ENCODE measurements around the gene NELFB.

Gene NELFB

GRCh38 chr9:137281345-137282116 lies 26.4 kb downstream of the NELFB start:
- no peak for DNase-seq (ENCODE audit: low read depth)

- peak; percentile 73 for DNase-seq (ENCODE audit: low read depth)
Observed at GRCh38 chr9:137286975-137287383, 31.9 kb downstream of the NELFB start.

- no peak for DNase-seq (ENCODE audit: low read depth)
Observed at GRCh38 chr9:137293094-137293481, 38.0 kb downstream of the NELFB start.

GRCh38 chr9:137293482-137294090 lies 38.5 kb downstream of the NELFB start:
- no peak for DNase-seq (ENCODE audit: low read depth)

GRCh38 chr9:137294091-137294680 lies 39.1 kb downstream of the NELFB start:
- DNase-seq (ENCODE audit: low read depth), result peak; percentile 65

- no peak for DNase-seq (ENCODE audit: low read depth)
Observed at GRCh38 chr9:137294681-137295237, 39.6 kb downstream of the NELFB start.

- DNase-seq (ENCODE audit: low read depth), result no peak
Observed at GRCh38 chr9:137295238-137295811, 40.2 kb downstream of the NELFB start.

- DNase-seq (ENCODE audit: low read depth), result no peak
Observed at GRCh38 chr9:137295849-137296669, 40.9 kb downstream of the NELFB start.

GRCh38 chr9:137296670-137297664 lies 41.8 kb downstream of the NELFB start:
- DNase-seq (ENCODE audit: low read depth), result peak; percentile 69

- DNase-seq (ENCODE audit: low read depth), result no peak
Observed at GRCh38 chr9:137297966-137298365, 42.8 kb downstream of the NELFB start.

- DNase-seq (ENCODE audit: low read depth), result no peak
Observed at GRCh38 chr9:137298401-137299202, 43.5 kb downstream of the NELFB start.

- DNase-seq (ENCODE audit: low read depth), result no peak
Observed at GRCh38 chr9:137299203-137299565, 44.1 kb downstream of the NELFB start.

- DNase-seq (ENCODE audit: low read depth), result no peak
Observed at GRCh38 chr9:137299938-137300337, 44.8 kb downstream of the NELFB start.

- DNase-seq (ENCODE audit: low read depth), result peak; percentile 85
Observed at GRCh38 chr9:137300567-137301080, 45.5 kb downstream of the NELFB start.

- peak; percentile 53 for DNase-seq (ENCODE audit: low read depth)
Observed at GRCh38 chr9:137301081-137301947, 46.2 kb downstream of the NELFB start.

GRCh38 chr9:137302118-137302448 lies 47.0 kb downstream of the NELFB start, which contains the start of gene NRARP:
NRARP (minus strand) TSS chr9:137302271; CDS start chr9:137301928, 343 bp downstream.
- peak; percentile 65 for DNase-seq (ENCODE audit: low read depth)

GRCh38 chr9:137302449-137303150 lies 47.5 kb downstream of the NELFB start:
- peak; percentile 45 for DNase-seq (ENCODE audit: low read depth)

All from amniotic epithelial cell (primary cell).